GM21723 (cell line): ENCODE results near the gene MRPS21.
"Not testable (repeated sequence)": the region's sequence is repeated elsewhere in the genome, so short reads cannot be mapped to it uniquely, and the experiment has no call there.

ENCODE experiments used
- ATAC-seq: cut with Tn5 transposase; IDR thresholded peaks from one replicate; pipeline ENCODE4 v1.9.1; 2021; ENCODE audit warnings: mild to moderate bottlenecking, moderate library complexity; ENCODE audit not compliant: unreplicated experiment

The MRPS21 gene

DNA sequence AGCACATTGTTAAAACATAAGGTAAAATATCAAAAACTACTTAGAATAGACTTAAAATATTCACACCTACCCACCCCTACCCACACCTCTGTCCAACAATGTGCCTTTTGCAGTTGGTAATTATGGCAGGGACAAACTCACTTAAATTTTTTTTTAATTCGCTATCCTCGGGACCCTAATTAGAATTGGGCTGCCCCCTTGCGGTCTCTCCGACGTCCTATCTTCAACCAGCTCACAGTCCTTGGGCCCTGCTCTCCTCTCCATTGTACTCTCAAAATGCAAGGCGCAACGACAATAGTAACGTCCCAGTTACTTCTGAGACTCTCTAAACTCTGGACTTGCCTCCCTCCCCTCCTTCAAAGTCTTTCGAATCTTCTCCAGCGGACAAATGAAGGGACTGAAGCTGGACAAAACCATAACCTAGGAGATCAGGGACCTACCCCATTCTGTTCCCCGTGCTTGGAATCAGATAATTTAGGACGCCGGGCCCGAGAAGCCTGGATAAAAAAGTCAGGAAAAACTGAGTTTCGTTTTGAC lies 12.4 kb upstream of the MRPS21 start:
- no peak for ATAC-seq

DNA sequence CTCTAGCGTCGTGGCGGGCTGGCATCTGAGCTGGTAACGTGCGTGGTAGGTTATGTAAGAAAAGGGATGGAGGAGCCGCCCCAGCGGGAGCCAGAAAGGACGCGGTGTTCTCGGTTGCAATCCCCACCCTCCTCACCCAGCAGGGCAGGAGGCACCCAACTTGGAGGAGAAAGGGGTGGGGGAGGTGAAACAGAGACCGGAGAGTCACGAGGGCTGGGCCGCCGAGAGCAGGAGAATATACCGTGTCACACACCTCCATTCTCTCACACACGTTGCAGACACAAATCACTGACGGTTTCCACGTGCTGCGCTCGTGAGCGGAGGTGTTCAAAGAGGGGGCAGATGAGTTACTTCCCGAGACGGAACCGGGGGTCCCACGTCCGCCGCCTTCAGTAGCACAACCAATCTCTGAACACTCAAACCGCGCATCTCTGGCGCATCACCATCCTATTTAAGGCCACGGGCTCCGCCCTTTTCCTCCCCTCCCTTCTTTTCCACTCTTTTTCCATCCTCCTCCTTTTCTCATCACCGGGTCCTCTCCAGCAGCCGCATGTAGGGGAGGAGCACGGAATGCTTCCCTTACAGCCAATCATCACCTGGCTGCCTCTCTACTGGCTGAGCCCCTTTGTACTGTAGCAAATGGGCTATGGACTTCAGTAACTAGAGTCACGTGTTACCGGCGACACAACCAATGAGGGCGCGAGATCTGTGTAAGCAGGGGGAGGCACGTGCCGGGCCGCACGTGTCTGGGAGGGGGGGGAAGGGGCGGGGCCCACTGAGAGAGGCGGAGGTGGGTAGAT lies 11.7 kb upstream of the MRPS21 start, which contains the start of gene CIART:
TSS of gene CIART (plus strand) at position 797 of the 800 bp plus-strand sequence. CDS start 714 bp downstream, outside the sequence.
- peak; percentile 72 for ATAC-seq

DNA sequence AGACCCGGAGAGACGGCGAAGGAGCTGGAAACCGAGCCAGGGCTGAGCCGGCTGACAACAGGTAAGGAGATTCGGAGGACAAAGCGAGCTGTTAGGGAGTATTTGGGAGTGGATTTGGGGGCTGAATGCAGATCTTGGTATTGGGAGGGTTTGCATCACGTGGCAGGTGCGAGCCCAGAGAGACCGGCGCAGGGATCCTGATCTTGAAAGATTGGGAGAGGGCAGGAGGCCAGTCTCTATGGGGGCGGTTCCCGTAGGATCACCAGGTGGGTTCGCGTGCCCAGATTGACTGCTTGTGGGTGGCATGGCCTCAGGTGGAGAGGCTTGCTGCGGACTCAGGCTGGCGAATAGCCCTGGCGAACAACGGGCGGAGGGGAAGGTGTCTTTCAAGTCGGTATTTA lies 11.1 kb upstream of the MRPS21 start:
- ATAC-seq: no peak

- no peak for ATAC-seq
These were observed 10.4 kb upstream of the MRPS21 start for GRCh38 chr1:150283260-150283659.

- ATAC-seq: no peak
These were observed 5.3 kb upstream of the MRPS21 start for GRCh38 chr1:150288382-150288781.

- no peak for ATAC-seq
These were observed 4.8 kb upstream of the MRPS21 start for GRCh38 chr1:150288822-150289221.

GRCh38 chr1:150295476-150295875 lies 1.8 kb downstream of the MRPS21 start:
- ATAC-seq: no peak

- ATAC-seq: no peak
These were observed 6.1 kb downstream of the MRPS21 start for GRCh38 chr1:150299716-150300115.

- ATAC-seq: no peak
These were observed 8.7 kb downstream of the MRPS21 start for GRCh38 chr1:150302338-150302737.

GRCh38 chr1:150302902-150303301 lies 9.2 kb downstream of the MRPS21 start:
- ATAC-seq: no peak

GRCh38 chr1:150308585-150308984 lies 14.9 kb downstream of the MRPS21 start:
- ATAC-seq: not testable (repeated sequence)

- ATAC-seq: no peak
These were observed 16.3 kb downstream of the MRPS21 start for GRCh38 chr1:150309758-150310508.

GRCh38 chr1:150311762-150312161 lies 18.1 kb downstream of the MRPS21 start:
- ATAC-seq: no peak

- not testable (repeated sequence) for ATAC-seq
These were observed 21.0 kb downstream of the MRPS21 start for GRCh38 chr1:150314691-150315090.

DNA sequence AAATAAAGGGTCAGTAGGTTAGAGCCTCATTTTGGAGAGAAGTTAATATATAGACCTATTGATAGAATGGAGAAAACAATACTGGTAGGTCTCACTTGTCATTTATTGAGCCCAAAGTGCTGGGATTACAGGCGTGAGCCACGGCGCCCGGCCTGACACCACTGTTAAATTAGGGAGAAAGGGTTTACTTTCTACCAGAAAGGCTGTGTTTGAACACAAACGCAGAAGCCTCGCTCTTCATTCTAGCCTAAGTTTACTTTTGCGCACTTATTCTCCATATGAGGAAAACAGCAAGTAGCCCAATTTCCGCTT lies 27.0 kb downstream of the MRPS21 start:
- no peak for ATAC-seq

GRCh38 chr1:150321826-150322166 lies 28.1 kb downstream of the MRPS21 start:
- ATAC-seq: no peak

GRCh38 chr1:150322310-150322709 lies 28.6 kb downstream of the MRPS21 start:
- ATAC-seq: no peak

DNA sequence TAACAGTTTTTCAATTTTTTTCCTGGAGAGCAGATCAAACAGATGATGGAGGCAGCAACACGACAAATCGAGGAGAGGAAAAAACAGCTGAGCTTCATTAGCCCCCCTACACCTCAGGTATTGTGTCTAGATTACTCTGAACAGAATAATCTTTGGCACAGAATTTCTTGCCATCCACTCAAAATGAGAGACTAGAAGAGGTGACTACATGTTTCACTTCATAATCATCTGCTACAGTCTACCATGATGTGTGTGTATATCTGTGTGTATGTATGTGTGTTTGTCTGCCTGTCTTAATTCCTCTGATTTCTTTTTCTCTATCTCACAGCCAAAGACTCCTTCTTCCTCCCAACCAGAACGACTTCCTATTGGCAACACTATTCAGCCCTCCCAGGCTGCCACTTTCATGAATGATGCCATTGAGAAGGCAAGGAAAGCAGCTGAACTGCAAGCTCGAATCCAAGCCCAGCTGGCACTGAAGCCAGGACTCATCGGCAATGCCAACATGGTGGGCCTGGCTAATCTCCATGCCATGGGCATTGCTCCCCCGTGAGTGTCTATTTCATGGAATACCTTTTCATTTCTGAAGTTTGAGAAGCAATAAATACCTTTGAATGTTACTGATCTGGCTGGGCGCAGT lies 39.1 kb downstream of the MRPS21 start:
- no peak for ATAC-seq

DNA sequence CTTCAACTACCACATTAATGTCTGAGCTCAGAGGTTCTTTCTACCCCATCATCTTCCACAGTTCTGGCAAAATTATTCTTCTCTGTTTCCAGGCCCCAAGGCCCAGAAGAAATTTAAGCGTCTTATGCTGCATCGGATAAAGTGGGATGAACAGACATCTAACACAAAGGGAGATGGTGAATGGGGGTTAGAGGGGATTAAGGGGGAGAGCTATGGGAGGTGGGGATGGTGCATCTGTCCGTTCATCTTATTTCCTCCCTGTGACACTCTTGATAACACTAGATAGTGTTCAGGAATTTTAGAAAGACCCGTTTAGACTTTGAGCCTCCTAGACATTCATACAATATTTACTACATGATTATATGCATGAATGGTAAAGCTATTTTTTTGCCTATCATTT lies 52.7 kb downstream of the MRPS21 start:
- no peak for ATAC-seq

GRCh38 chr1:150352866-150353265 lies 59.2 kb downstream of the MRPS21 start:
- no peak for ATAC-seq
